Kidney (tissue), 14 donors: ENCODE data around the gene IBA57. TPM values are rescaled to one million over a fixed set of nuclear protein-coding genes. Genes with fewer than 3 reads are reported as not detected.

Experiments
- DNase-seq, 5 donors: peaks; one replicate each; pipeline ENCODE4 v3.0.0-alpha.2; 2013 to 2020
- FAIRE-seq: peaks from 2 replicates; lab custom pipeline; 2012; peaks lifted over from hg19 to GRCh38; lab: Jason Lieb, UNC
- H3K27ac ChIP-seq, 2 donors: one replicate each; pipeline ENCODE4 v1.7.0; 2013; ENCODE audit warnings: low read depth in 2 of 2, low read length in 2 of 2, inconsistent platforms in 1 of 2
- H3K27me3 ChIP-seq: one replicate; pipeline ENCODE4 v1.7.1; 2013; ENCODE audit warnings: low read length, inconsistent platforms; ENCODE audit not compliant: control insufficient read depth, insufficient read depth
- H3K36me3 ChIP-seq, 3 donors: one replicate each; pipeline versions ENCODE4 v1.7.0 to v1.7.1; 2013; ENCODE audit warnings: low read length in 3 of 3, control low read depth in 1 of 3, inconsistent platforms in 1 of 3; ENCODE audit not compliant: insufficient read depth in 3 of 3, control insufficient read depth in 2 of 3
- H3K4me1 ChIP-seq, 3 donors: one replicate each; pipeline versions ENCODE4 v1.7.0 to v1.7.1; 2013; ENCODE audit warnings: low read length in 3 of 3, inconsistent platforms in 1 of 3, low read depth in 1 of 3; ENCODE audit not compliant: control insufficient read depth in 2 of 3, insufficient read depth in 2 of 3
- H3K4me3 ChIP-seq, 3 donors: one replicate each; pipeline versions ENCODE4 v1.7.0 to v1.8.1; 2013; ENCODE audit warnings: low read length in 3 of 3, control low read depth in 1 of 3, inconsistent platforms in 1 of 3
- H3K9ac ChIP-seq, 3 donors: one replicate each; pipeline versions ENCODE4 v1.7.0 to v1.7.1; 2013; ENCODE audit warnings: low read length in 3 of 3, control low read depth in 1 of 3, inconsistent platforms in 1 of 3
- H3K9me3 ChIP-seq, 3 donors: one replicate each; pipeline versions ENCODE4 v1.7.0 to v1.7.1; 2013; ENCODE audit warnings: low read length in 3 of 3, control low read depth in 1 of 3, inconsistent platforms in 1 of 3; ENCODE audit not compliant: control insufficient read depth in 2 of 3, insufficient read depth in 1 of 3
- intact Hi-C: fragments of 100-400 bp; cut with DNase I; formaldehyde crosslinking; loops from one replicate; pipeline ENCODE4 v1.11.1; 2022
- polyA plus RNA-seq: library from polyadenylated mRNA; stranded (reverse); fragments of 350-450 nt; fragmentation: Illumina TruSeq; extraction: RNeasy Lipid Tissue Mini Kit (QIAGEN cat#74804); gene quantifications from one replicate; pipeline ENCODE4 v1.2.3, GENCODE V29; 2014; ENCODE audit warnings: low read depth, low replicate concordance; ENCODE audit not compliant: insufficient read depth
- total RNA-seq: library from RNA; stranded (reverse); fragmentation: NEBNext Ultra II Directional; extraction: Animal tissue kit (Norgen Biotek cat#: 25700); gene quantifications from one replicate; pipeline ENCODE4 v1.2.1, GENCODE V29; 2021
- TF ChIP-seq, protein P1 (sequence below): IDR thresholded peaks from 3 replicates; pipeline ENCODE4 v1.5.1; 2012; ENCODE audit warnings: mild to moderate bottlenecking, moderate library complexity, borderline replicate concordance; ENCODE audit not compliant: insufficient read depth; ENCODE audit errors: extremely low read depth
- donor health status: control.
- donor health status: control.
- donor health status: control.
- donor health status: control.
- donor health status: control.
- donor health status: DM: yes; HTN: yes; CAD: no.
- donor health status: Normal renal cell carcinoma (clear cell type).

The IBA57 gene
- total and polyA plus RNA-seq, 2 donors from 2014 or later, result 4.7 to 13.0 TPM

DNA sequence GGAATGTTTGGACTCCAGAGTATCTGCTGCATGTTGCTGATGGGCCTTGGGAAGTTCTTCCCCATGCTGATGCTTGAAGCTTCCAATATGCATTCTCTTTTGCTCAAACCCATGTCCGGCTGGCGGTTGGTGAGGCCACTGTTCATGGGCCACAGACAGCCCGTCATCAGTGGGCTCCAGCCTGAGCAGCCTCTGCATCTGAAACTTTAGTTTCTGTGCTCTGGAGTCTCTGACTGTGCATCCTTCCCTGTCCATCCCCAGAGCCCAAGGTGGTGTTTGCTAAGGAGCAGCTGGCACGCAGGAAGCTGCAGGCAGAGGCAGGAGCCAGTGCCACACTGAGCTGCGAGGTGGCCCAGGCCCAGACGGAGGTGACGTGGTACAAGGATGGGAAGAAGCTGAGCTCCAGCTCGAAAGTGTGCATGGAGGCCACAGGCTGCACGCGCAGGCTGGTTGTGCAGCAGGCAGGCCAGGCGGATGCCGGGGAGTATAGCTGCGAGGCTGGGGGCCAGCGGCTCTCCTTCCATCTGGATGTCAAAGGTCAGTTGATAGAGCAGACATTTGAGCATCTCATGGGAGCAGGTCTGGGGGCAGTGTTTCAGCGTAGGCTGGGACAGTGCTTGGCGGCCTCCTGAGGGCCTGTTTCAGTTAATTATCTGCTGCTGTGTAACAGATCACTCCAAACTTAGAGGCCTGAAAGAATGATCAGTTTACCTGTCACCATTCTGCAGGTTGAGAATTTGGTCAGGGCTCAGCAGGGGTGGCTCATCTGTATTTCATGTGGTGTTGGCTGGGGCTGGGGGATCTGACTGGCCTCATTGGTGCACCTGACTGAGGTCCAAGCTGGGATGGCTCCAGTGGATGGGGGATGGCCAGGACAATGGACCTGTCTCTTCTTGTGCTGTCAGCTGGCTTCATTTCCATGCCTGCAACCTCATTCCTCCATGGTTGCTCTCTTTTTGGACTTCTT lies 58.9 kb downstream of the IBA57 start:
- H3K4me3 ChIP-seq, result no peak overlapping the region
- H3K36me3 ChIP-seq, result peaks cover 4 to 11% (median 7%) of the 10 kb centered on the region in 3 donors
- H3K9me3 ChIP-seq, result peaks cover 0 to 14% (median 0%) of the 10 kb centered on the region in 3 donors
- H3K27ac ChIP-seq, result no peak overlapping the region
- no peaks in the 10 kb centered on the region for H3K27me3 ChIP-seq
- no peak overlapping the region for H3K9ac ChIP-seq
- intact Hi-C loops, result no loop called here
- TF ChIP-seq, protein P1, sequence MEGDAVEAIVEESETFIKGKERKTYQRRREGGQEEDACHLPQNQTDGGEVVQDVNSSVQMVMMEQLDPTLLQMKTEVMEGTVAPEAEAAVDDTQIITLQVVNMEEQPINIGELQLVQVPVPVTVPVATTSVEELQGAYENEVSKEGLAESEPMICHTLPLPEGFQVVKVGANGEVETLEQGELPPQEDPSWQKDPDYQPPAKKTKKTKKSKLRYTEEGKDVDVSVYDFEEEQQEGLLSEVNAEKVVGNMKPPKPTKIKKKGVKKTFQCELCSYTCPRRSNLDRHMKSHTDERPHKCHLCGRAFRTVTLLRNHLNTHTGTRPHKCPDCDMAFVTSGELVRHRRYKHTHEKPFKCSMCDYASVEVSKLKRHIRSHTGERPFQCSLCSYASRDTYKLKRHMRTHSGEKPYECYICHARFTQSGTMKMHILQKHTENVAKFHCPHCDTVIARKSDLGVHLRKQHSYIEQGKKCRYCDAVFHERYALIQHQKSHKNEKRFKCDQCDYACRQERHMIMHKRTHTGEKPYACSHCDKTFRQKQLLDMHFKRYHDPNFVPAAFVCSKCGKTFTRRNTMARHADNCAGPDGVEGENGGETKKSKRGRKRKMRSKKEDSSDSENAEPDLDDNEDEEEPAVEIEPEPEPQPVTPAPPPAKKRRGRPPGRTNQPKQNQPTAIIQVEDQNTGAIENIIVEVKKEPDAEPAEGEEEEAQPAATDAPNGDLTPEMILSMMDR, result no peak
- no peaks in the 10 kb centered on the region for H3K4me1 ChIP-seq
- FAIRE-seq, result no peak
- DNase-seq, result no peak

DNA sequence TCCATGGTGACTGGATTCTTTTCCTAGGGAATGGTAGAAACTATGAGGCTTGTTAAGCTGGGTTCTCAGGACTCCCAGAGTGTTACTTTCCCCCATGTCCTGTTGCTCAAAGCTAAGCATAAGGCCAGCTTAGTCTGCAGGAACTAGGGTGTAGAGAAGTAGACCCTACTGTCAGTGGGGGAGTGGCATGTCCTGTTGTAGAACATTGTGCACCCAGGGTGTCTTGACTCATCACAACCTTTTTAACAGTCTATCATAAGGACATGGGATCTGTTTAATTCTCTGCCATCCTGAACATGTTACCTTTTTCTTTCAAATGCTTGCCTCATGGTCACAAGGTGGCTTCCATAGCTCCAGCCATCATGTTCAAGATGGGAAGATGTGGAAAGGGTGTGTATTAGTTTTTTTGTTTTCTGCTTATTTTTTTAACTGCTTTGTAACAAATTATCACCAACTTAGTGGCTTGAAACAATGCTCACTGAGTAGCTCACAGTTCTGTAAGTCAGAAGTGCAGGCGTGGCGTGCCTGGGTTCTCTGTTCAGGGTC lies 59.6 kb downstream of the IBA57 start:
- DNase-seq, result no peak
- intact Hi-C loops, result no loop called here

DNA sequence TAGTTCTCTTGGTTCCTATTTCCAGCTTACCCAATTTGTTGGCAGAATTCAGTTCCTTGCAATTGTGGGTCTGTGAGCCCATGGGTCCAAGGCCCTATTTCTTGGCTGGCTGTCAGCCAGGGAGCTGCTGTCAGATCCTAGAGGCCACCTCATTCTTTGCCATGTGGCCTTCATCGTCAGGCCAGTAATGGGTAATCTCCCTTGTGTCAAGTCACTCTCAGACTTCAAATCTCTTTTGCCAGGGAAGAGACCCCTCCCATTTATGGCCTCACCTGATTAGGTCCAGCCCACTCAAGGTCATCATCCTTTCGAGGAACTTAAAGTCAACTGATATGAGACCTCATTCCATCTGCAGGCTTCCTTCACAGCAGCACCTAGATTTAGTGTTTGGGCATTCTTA lies 60.1 kb downstream of the IBA57 start:
- Histone ChIP-seq H3K36me3 (peaks cover 4 to 12% (median 7%) of the 10 kb centered on the region in 3 donors), H3K9ac (no peak overlapping the region), H3K27ac (no peak overlapping the region), H3K9me3 (peaks cover 0 to 14% (median 0%) of the 10 kb centered on the region in 3 donors), H3K4me1 (no peaks in the 10 kb centered on the region), H3K4me3 (no peak overlapping the region), H3K27me3 (no peaks in the 10 kb centered on the region)
- no peak for FAIRE-seq
- TF ChIP-seq, protein P1, result no peak
- no peak for DNase-seq
- intact Hi-C loops, result no loop called here

More for the DNA sequence above, 59.6 kb downstream of the IBA57 start:
- Histone ChIP-seq H3K27ac (no peak overlapping the region), H3K9ac (no peak overlapping the region), H3K27me3 (no peaks in the 10 kb centered on the region), H3K4me1 (no peaks in the 10 kb centered on the region), H3K36me3 (peaks cover 4 to 10% (median 7%) of the 10 kb centered on the region in 3 donors), H3K9me3 (peaks cover 0 to 14% (median 0%) of the 10 kb centered on the region in 3 donors), H3K4me3 (no peak overlapping the region)
- TF ChIP-seq, protein P1, result no peak
- no peak for FAIRE-seq
